Measurements from ENCODE around the gene EIF5. TPM values are rescaled to one million over a fixed set of nuclear protein-coding genes. Genes with fewer than 3 reads are reported as not detected.

Gene EIF5
- total RNA-seq, 1 donor from 2014 or later: 133 TPM

DNA sequence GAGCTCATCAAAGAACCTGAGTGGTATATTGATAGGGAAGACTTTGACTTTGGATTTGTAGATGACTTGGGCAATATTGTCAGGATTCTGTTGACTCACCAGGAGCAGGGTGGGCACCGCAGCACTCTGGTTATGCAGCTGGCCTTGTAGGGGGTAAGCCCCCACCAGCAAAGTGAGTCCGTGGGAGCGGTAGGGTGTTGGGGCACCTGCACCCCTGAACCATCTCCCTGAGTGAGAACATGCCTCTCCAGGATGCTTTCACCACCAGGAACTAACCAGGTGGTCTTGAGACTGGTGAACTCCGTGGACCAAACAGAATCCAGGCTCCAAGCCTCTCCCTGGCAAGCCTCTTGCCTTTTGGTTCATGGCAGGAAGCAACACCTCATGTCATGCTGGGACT, 44.0 kb upstream of the EIF5 start:
- H3K36me3 ChIP-seq (ENCODE audit: control insufficient read depth, insufficient read depth, low read length): no peaks in the 10 kb centered on the region
- TF ChIP-seq, protein P1, sequence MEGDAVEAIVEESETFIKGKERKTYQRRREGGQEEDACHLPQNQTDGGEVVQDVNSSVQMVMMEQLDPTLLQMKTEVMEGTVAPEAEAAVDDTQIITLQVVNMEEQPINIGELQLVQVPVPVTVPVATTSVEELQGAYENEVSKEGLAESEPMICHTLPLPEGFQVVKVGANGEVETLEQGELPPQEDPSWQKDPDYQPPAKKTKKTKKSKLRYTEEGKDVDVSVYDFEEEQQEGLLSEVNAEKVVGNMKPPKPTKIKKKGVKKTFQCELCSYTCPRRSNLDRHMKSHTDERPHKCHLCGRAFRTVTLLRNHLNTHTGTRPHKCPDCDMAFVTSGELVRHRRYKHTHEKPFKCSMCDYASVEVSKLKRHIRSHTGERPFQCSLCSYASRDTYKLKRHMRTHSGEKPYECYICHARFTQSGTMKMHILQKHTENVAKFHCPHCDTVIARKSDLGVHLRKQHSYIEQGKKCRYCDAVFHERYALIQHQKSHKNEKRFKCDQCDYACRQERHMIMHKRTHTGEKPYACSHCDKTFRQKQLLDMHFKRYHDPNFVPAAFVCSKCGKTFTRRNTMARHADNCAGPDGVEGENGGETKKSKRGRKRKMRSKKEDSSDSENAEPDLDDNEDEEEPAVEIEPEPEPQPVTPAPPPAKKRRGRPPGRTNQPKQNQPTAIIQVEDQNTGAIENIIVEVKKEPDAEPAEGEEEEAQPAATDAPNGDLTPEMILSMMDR (IDR thresholded peaks at IDR 0.05; ENCODE audit: insufficient read depth, low read length, severe bottlenecking): no peak
- DNase-seq (ENCODE audit: low read depth) (no peak), FAIRE-seq (no peak)
- no peak overlapping the region for H3K4me3 ChIP-seq (ENCODE audit: low read depth, low read length)
- H3K27me3 ChIP-seq (ENCODE audit: control insufficient read depth, insufficient read depth, low read length): peaks cover 2% of the 10 kb centered on the region

DNA sequence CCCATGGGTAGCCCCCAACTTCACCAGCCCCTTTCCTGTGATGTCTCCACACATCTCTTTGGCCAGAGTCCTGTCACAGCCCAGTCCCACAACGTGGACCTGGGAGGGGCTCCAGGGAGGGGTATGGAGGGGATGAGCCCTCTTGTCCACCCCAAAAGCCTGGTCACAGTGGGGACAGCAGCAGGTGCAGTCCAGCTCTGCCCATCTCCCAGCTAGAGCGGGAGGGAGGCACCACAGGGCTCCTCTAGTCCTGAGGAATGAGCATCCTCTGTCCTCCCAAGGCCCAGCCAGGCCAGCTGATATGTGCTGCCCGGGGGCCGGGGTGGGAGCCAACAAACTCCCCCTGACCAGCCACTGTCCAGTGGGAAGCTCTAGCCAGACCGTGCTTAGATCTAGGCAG, 43.5 kb upstream of the EIF5 start:
- no peak overlapping the region for H3K4me3 ChIP-seq (ENCODE audit: low read depth, low read length)
- peaks cover 2% of the 10 kb centered on the region for H3K27me3 ChIP-seq (ENCODE audit: control insufficient read depth, insufficient read depth, low read length)
- DNase-seq (ENCODE audit: low read depth): no peak
- no peak for FAIRE-seq
- TF ChIP-seq, protein P1 (IDR thresholded peaks at IDR 0.05; ENCODE audit: insufficient read depth, low read length, severe bottlenecking): no peak
- no peaks in the 10 kb centered on the region for H3K36me3 ChIP-seq (ENCODE audit: control insufficient read depth, insufficient read depth, low read length)

DNA sequence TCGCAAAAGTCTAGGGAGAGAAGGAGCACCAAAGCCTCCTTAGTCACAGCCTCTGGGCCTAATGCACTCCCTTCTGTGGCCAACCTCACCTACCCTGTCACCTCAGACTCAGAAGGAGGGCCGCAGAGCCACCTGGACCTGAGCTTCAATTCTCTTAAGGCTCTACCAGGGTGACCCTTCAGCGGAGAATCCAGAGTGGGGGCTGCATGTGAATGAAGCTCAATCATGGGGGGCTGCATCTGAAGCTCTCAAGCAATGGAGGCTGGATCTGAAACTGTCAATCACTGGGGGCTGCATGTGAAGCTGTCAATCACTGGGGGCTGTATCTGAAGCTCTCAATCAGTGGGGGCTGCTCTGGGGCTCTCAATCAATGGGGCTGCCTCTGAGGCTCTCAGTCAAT, 43.1 kb upstream of the EIF5 start:
- H3K4me3 ChIP-seq (ENCODE audit: low read depth, low read length): no peak overlapping the region
- FAIRE-seq (no peak), DNase-seq (ENCODE audit: low read depth) (no peak)
- TF ChIP-seq, protein P1 (IDR thresholded peaks at IDR 0.05; ENCODE audit: insufficient read depth, low read length, severe bottlenecking): no peak
- peaks cover 2% of the 10 kb centered on the region for H3K27me3 ChIP-seq (ENCODE audit: control insufficient read depth, insufficient read depth, low read length)
- no peaks in the 10 kb centered on the region for H3K36me3 ChIP-seq (ENCODE audit: control insufficient read depth, insufficient read depth, low read length)

DNA sequence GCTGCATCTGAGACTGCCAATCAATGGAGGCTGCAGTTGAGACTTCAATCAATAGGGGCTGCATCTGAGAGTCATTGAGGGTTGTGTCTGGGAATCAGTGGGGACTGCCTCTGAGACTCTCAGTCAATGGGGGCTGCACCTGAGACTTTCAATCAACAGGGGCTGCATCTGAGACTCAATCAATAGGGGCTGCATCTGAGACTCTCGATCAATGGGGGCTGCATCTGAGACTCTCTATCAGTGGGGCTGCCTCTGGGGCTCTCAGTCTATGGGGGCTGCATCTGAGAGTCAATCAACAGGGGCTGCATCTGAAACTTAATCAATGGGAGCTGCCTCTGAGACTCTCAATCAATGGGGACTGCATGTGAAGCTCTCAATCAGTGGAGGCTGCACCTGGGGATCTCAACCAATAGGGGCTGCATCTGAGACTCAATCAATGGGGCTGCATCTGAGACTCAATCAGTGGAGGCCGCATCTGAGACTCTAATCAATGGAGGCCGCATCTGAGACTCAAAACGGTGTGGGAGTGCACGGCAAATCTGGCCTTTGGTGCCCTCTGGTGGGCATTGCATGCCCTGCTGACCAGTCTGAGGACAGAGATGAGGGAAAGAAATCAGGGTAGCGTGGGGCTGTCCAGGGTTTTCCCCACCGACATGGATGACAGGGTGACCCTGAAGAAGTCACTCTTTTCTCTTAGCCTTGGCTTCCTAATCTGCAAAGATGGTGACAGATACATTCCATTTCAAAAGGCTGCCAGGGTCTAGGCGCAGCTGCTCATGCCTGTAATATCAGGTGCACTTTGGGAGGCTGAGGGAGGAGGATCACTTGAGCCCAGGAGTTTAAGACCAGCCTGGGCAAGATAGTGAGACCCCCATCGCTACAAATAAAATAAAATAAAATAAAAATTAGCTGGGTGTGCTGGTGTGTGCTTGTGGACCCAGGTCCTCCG, 41.3 kb upstream of the EIF5 start:
- Histone ChIP-seq H3K27me3 (ENCODE audit: control insufficient read depth, insufficient read depth, low read length) (peaks cover 2% of the 10 kb centered on the region), H3K4me3 (ENCODE audit: low read depth, low read length) (no peak overlapping the region), H3K36me3 (ENCODE audit: control insufficient read depth, insufficient read depth, low read length) (no peaks in the 10 kb centered on the region)
- TF ChIP-seq, protein P1 (IDR thresholded peaks at IDR 0.05; ENCODE audit: insufficient read depth, low read length, severe bottlenecking): peak; percentile 96
- peak; percentile 47 for DNase-seq (ENCODE audit: low read depth)
- FAIRE-seq: peak; percentile 92

DNA sequence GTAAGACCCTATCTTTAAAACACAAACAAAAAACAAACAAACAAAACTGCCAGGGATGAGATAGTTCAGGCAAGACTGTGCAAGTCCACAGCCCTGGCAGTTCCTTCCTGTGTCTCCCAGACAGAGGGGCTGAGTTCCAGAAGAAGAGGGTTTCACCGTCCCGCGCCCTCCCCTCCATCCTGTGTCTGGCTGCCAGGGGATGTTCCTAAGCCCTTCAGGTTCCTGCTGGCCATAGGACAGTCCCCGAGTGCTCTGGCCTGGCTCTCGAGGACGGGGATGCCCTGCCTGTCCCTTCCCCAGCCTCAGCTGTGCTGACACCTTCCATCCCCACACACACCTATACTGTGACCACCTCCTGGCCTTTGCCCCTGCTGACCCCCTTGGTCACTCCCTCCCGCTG, 40.6 kb upstream of the EIF5 start:
- no peaks in the 10 kb centered on the region for H3K36me3 ChIP-seq (ENCODE audit: control insufficient read depth, insufficient read depth, low read length)
- DNase-seq (ENCODE audit: low read depth) (no peak), FAIRE-seq (no peak)
- TF ChIP-seq, protein P1 (IDR thresholded peaks at IDR 0.05; ENCODE audit: insufficient read depth, low read length, severe bottlenecking): no peak
- peaks cover 2% of the 10 kb centered on the region for H3K27me3 ChIP-seq (ENCODE audit: control insufficient read depth, insufficient read depth, low read length)
- H3K4me3 ChIP-seq (ENCODE audit: low read depth, low read length): no peak overlapping the region

All from bronchial epithelial cell (primary cell).